ENCODE results near the gene OTX2.

Gene OTX2

GRCh38 chr14:56796259-56796658 is 14.0 kb downstream of the OTX2 start:
- no peak for DNase-seq (ENCODE audit: low read depth in 2 of 2)

DNA sequence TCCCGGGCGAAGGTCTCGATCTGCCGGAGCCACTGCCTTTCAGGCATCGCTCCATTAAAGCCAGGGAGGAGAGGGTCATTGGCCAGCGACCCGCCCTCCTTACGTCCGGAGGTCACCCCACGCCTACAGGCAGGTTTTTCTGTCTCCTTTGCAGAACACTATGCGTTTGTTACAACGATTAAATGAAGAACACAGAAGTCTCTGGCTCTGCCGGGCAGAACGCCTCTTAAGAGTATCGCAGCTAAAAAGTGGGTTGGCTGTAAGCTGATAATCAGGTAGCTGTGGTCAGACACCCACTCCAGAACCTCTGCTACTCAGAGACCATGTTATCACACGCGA is 15.0 kb downstream of the OTX2 start:
- DNase-seq (ENCODE audit: low read depth in 2 of 2) = no peak

- DNase-seq (ENCODE audit: low read depth in 2 of 2) = no peak
Observed at GRCh38 chr14:56794557-56795283, 15.6 kb downstream of the OTX2 start.

DNA sequence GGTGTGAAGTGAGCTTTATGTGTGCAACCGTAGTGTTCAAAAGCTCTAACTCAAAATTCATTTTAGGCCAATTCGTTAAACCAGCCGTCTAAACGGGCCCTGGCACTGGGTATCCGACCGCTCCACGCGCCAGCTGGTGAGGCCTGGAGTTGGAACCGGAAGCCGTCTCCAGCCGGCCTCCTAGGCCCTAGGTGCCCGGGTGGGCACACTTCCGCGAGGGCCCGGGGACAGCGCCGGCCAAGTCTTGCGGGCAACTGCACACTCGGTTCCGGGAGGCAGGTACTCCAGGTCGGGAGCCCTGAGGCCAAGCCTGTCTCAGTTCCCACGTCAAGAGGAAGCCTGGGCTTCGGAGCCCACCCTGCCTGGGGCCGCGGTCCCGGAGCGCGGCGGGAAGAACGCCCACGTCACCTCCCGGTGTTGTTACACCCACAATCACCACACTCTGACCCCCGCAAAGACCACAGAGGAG is 16.2 kb downstream of the OTX2 start:
- no peak for DNase-seq (ENCODE audit: low read depth in 2 of 2)

- no peak for DNase-seq (ENCODE audit: low read depth in 2 of 2)
Observed at GRCh38 chr14:56789955-56790354, 20.3 kb downstream of the OTX2 start.

- no peak for DNase-seq (ENCODE audit: low read depth in 2 of 2)
Observed at GRCh38 chr14:56787530-56787929, 22.7 kb downstream of the OTX2 start.

DNA sequence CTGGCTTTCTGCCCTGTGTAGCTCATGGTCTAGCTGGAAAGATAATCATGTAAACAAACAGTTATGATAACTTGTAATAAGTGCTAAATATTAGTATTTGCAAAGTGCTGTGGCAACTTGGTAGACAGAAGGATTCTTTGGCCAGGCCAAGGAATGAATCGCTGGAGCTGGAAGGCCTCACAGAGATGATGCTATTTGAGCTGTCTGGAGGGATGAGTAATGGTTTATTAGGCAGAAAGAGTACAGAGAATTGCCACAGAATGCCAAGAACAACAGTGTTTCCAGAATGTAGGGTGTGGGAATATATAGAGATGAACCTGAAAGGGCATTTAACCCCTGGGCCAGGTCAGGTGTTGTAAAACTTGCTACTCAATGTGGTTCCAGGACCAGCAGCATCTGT is 27.6 kb downstream of the OTX2 start:
- DNase-seq (ENCODE audit: low read depth in 2 of 2) = no peak

- DNase-seq (ENCODE audit: low read depth in 2 of 2) = no peak
Observed at GRCh38 chr14:56774503-56774902, 35.8 kb downstream of the OTX2 start.

DNA sequence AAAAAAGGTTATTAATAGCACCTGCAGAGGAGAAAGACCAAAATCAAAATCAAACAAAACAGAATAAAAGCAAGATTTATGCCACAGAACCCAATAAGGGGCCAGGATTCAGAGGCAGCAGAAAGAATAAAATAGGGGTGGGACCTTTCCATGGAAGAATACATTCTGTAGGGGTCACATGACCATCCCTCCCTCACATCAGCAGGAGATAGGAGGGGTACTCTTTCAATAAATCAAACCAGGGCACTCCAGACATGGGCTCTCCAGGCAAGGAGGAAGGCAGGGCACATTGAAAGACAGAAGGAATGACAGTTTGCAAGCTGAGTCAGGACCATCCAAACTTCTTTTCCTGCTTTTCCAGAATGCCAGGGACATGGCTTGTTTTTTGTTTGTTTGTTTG is 39.8 kb downstream of the OTX2 start:
- no peak for DNase-seq (ENCODE audit: low read depth in 2 of 2)

DNA sequence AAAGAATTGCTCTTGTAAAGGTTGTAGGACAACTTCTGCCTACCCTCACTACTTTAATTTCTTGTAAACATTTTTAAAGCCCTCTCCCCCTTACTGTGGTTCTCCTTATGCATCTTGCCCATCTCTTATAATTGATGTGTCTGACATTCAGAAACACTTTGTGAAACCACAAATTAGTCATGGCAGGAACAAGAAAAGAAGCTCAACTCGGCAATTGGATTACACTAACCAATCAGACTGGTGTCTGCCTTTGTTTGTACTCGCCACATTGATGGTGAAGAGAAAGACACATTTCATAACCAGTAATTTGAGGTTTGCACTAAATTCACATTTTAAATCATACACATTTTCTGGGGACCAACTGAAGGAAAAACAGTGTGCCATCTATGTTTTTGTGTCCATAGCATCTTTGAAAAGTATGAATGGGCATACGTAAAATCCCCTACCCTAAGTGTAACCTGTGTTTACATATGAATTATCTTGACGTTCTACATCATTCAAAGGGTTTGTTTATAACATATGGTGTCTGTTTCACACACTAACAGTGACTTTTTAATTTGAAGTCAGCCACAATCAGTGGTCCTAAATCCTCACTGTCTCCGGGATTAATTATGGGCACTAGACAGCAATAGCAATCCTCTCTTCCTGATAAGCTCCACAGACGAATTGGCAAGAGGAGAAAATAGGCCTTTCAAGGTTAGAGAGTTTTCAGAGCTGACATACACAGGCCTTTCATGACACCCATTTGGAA is 49.9 kb downstream of the OTX2 start:
- no peak for DNase-seq (ENCODE audit: low read depth in 2 of 2)

DNA sequence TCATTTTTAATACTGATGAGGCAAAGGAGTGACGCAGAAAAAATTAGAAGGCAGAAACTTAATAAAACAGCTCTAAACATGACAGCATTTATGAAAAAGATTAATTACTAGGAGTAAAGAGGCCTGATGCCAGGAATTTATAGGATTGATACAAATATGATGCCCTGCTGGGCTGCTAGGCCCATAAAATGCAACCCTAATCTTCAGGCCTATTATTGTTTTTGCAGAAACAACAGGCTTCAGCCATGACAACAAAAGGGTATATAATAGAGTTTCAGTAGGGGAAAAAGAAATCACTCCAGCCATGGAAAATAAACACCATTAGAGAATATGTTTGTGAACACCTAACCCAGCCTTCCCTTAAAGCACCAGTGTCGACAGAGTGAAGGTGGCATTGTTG is 50.6 kb downstream of the OTX2 start:
- no peak for DNase-seq (ENCODE audit: low read depth in 2 of 2)

DNA sequence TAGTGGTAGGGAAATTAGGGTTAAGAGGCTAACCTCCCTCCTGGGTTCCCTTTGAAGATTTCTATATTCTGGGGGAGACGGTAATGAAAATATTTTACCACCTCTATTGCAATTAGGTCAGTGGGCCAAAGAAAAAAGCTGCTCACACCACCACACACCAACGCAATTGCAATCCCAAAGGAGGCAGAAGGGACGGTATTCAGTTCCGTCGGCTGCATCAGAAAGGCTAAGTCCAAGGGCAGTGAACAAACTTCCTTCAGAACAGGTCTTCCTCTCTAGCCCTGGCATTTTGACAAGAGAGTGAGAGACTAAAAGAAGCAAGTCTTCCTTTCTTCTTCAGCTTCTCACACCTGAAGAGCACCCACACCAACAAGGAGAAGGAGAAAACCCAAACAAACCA is 51.2 kb downstream of the OTX2 start:
- DNase-seq (ENCODE audit: low read depth in 2 of 2) = no peak

DNA sequence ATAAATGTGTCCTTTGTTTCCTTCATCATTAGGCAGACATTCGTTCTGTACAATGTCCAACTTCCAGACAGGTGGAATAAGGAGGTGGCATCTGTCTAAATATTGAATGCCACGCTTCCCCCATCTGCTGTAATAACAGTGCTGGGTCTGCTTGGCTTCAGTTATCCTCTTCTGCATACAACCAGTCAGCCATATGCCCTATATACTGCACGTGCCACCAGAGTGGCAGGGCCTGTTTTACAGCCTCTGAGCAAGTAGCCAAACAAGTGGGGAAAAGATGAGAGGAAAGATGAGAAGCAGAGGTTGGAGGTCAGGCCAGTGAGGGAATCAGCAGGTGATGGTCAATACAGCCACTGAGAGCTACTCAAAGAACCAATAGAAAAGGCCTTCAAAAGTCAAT is 55.4 kb downstream of the OTX2 start:
- DNase-seq (ENCODE audit: low read depth in 2 of 2) = no peak

DNA sequence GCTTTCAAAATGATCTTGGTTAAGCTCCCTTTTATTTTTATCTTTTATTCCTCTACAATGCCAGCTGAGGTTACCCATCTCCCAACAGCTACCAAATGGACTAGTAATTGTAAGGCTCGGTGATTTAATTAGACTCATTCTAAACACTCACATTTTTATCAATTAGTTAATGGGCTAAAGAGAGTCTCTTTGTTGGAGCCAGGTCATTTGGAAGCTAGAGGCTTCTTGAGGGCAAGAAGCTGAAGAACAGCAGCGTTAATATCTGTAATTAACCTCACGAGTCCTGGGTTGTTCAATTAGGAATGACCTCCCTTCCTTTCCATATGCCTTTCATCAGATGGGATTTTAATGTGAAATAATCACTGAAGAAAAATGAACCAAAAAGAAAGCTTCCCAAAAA is 56.9 kb downstream of the OTX2 start:
- no peak for DNase-seq (ENCODE audit: low read depth in 2 of 2)

- DNase-seq (ENCODE audit: low read depth in 2 of 2) = no peak
Observed at GRCh38 chr14:56752428-56752827, 57.9 kb downstream of the OTX2 start.

GRCh38 chr14:56751471-56751870 is 58.8 kb downstream of the OTX2 start:
- DNase-seq (ENCODE audit: low read depth in 2 of 2) = no peak
